ENCODE measurements around the gene PET100. TPM values are rescaled to one million over a fixed set of nuclear protein-coding genes. Genes with fewer than 3 reads are reported as not detected.

PET100 gene
- total RNA-seq, 1 experiment from 2014 or later, result 32.5 TPM

GRCh38 chr19:7618771-7619510 lies 10.7 kb upstream of the PET100 start:
- H3K36me3 ChIP-seq, result peaks cover 38% of the 10 kb centered on the region
- H3K9me3 ChIP-seq (replicated peaks), result no peaks in the 10 kb centered on the region
- H3K4me3 ChIP-seq, result no peak overlapping the region
- H3K4me1 ChIP-seq (replicated peaks), result no peaks in the 10 kb centered on the region
- no peak for DNase-seq (ENCODE audit: low read depth in 1 of 2, low spot score in 2 of 2)
- H3K27ac ChIP-seq, result no peak overlapping the region
- no peaks in the 10 kb centered on the region for H3K27me3 ChIP-seq (replicated peaks)

DNA sequence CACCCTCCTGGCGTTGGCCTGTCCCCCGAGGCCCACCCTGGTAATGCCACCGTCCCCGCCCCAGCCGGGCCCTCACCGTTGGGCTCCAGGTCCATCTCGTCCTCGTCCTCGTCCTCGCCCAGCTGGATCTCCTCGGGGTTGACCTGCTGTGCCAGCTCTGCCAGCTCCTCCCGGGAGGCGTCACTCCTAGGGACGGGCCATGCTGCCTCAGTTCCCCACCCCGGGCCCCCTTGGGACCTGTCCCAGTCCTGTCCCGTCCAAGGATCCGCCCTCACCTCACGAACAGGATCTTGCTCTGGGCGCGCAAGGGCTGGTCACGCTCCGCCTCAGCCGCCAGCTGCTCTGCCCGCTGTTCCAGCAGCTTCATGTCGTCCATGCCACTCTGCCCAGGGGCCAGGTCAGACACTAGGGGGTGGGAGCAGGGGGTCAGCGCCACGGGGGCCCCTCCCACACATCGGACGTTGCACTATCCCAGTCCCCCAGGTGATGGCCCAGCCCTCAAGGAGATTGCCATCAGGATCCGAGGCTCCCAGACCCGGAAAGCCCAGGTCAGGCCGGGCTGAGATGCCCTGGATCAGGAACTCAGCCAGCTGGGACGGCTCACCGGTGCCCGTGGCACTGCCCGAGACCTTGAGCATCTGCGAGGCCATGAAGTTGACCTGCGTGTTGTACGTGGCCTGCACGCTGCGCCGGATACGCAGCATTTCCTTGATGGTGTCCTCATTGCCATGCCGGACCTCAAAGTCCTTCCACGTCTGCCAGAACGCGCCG lies 9.7 kb upstream of the PET100 start:
- Histone ChIP-seq H3K27me3 (replicated peaks) (no peaks in the 10 kb centered on the region), H3K4me1 (replicated peaks) (no peaks in the 10 kb centered on the region), H3K36me3 (peaks cover 45% of the 10 kb centered on the region), H3K9me3 (replicated peaks) (no peaks in the 10 kb centered on the region), H3K27ac (no peak overlapping the region), H3K4me3 (no peak overlapping the region)
- no peak for DNase-seq (ENCODE audit: low read depth in 1 of 2, low spot score in 2 of 2)

DNA sequence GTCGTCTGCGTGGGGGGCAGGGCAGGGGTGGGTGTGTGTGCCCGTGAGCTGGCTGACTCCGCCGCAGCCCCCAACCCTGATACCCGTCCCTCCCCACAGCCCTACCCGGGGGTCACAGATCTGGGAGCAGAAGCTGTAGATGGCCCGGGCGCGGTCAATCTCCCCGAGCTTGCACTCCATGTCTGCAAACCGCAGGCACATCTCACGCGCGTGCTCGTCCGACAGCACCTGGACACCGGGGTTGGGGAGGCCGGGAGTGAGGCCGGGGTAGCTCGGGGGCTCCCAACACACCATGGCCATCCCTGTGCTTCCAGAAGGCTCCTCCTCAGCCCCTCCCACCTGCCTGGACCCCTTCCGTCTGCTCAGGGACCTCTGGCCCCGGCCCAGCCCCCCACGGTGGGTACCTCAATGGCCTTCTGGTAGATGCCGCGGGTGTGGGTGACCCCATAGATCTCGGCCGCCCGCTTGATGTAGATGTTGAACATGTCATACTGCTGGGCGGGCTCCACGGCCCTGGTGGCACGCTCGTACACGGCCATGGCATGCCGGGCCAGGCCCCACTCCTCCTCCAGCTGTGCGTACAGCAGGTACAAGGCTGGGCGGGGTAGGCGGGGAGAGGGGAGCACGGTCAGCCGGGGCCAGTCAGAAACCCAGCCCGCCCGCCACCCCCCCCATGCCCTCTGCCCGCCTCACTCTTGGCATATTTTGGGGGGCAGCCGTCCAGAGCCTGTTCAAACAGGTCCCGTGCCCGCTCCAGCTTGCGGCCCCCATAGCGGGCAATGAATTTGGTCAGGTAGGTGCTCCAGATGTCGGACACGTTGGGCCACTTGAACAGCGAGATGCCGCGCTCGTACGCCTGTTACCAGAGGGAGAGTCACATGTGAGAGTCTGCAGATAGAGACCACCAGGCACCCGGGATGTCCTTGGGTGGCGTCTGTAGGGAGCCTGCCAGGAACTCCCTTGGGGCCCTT lies 8.9 kb upstream of the PET100 start:
- Histone ChIP-seq H3K4me3 (no peak overlapping the region), H3K27me3 (replicated peaks) (no peaks in the 10 kb centered on the region), H3K4me1 (replicated peaks) (no peaks in the 10 kb centered on the region), H3K36me3 (peaks cover 48% of the 10 kb centered on the region), H3K27ac (no peak overlapping the region), H3K9me3 (replicated peaks) (no peaks in the 10 kb centered on the region)
- no peak for DNase-seq (ENCODE audit: low read depth in 1 of 2, low spot score in 2 of 2)

GRCh38 chr19:7622933-7623685 lies 6.5 kb upstream of the PET100 start:
- H3K4me1 ChIP-seq (replicated peaks), result peaks cover 3% of the 10 kb centered on the region
- H3K4me3 ChIP-seq, result no peak overlapping the region
- no peak overlapping the region for H3K27ac ChIP-seq
- H3K27me3 ChIP-seq (replicated peaks), result no peaks in the 10 kb centered on the region
- H3K36me3 ChIP-seq, result peaks cover 70% of the 10 kb centered on the region
- no peak for DNase-seq (ENCODE audit: low read depth in 1 of 2, low spot score in 2 of 2)
- H3K9me3 ChIP-seq (replicated peaks), result no peaks in the 10 kb centered on the region

DNA sequence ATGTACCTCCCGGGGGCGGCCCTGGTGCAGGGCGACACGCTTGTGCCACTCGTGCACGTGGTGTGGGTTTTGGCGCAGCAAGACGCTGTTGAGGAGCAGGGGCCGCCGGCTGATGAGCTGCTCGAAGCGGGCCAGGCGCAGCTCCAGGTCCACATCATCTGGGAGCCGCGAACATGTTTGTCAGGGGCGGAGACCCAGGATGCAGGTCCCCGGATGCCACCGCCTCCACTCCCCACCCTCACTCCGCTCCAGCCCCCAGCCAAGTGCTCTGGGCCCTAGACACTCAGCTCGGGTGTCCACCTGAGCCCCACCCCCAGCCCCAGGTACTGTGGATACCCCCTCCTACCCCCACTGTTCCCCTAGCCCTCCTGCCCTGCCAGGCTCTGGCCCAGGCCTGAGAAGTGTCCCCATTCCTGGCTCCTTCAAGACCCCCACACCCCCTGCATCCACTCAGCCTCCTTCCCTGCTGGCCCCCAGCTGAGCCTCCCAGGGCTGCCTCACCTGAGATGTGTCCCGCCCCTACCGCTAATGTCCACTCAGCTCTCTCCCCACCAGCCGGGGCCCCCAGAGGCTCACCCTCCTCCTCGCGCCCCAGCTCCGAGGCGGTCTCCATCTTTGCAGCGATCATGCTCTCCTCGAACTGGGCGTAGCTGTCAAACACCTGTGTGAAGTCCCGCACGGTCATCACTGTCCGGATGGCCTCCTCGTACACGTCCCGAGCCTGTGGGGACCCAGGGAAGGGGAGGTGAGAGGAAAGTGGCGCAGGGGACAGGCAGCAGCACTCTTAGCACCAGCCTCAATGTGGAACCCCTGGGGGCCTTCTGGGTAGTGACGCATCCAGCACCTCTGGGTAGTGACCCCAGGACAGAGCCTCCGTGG lies 5.6 kb upstream of the PET100 start:
- H3K27ac ChIP-seq, result no peak overlapping the region
- H3K36me3 ChIP-seq, result peaks cover 71% of the 10 kb centered on the region
- no peak overlapping the region for H3K4me3 ChIP-seq
- DNase-seq (ENCODE audit: low read depth in 1 of 2, low spot score in 2 of 2), result no peak
- no peaks in the 10 kb centered on the region for H3K27me3 ChIP-seq (replicated peaks)
- peaks cover 8% of the 10 kb centered on the region for H3K4me1 ChIP-seq (replicated peaks)
- H3K9me3 ChIP-seq (replicated peaks), result no peaks in the 10 kb centered on the region

- no peak for DNase-seq (ENCODE audit: low read depth in 1 of 2, low spot score in 2 of 2)
- peaks cover 8% of the 10 kb centered on the region for H3K4me1 ChIP-seq (replicated peaks)
- H3K4me3 ChIP-seq, result no peak overlapping the region
- no peak overlapping the region for H3K27ac ChIP-seq
- no peaks in the 10 kb centered on the region for H3K27me3 ChIP-seq (replicated peaks)
- no peaks in the 10 kb centered on the region for H3K9me3 ChIP-seq (replicated peaks)
- H3K36me3 ChIP-seq, result peaks cover 68% of the 10 kb centered on the region
Observed at GRCh38 chr19:7624810-7625209, 4.8 kb upstream of the PET100 start.

DNA sequence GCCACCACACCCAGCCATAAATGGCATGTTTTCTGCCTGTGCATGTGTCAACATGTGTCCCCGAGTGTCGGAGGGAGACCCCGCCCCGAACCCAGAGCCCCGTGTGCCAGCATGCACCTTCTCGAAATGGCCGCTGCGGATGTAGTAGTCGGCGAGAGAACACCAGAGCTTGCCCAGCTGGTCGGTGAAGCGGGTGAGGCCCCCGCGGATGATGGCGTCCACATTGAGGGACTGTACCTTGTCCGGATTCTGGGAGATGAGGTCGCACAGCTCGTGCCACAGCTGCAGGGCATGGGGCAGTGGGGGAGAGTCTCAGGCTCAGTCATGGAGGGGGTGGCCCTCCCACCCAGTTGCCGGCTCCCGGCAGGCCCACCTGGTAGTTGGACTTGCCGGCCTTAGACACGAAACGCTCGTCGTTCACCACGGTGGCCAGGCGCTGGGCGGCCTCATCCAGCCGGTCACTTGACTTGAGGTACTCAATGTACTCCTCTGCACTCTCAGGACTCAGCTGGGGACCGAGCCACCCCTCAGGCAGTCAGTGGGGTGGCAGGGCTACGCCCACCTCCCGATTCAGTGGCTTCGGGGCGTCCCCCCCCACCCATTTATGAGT lies 3.7 kb upstream of the PET100 start:
- no peaks in the 10 kb centered on the region for H3K27me3 ChIP-seq (replicated peaks)
- H3K9me3 ChIP-seq (replicated peaks), result no peaks in the 10 kb centered on the region
- no peak overlapping the region for H3K27ac ChIP-seq
- no peak for DNase-seq (ENCODE audit: low read depth in 1 of 2, low spot score in 2 of 2)
- H3K36me3 ChIP-seq, result peaks cover 58% of the 10 kb centered on the region
- H3K4me3 ChIP-seq, result no peak overlapping the region
- peaks cover 15% of the 10 kb centered on the region for H3K4me1 ChIP-seq (replicated peaks)

- H3K27ac ChIP-seq, result no peak overlapping the region
- no peaks in the 10 kb centered on the region for H3K27me3 ChIP-seq (replicated peaks)
- peaks cover 48% of the 10 kb centered on the region for H3K36me3 ChIP-seq
- H3K4me3 ChIP-seq, result no peak overlapping the region
- no peaks in the 10 kb centered on the region for H3K9me3 ChIP-seq (replicated peaks)
- peaks cover 16% of the 10 kb centered on the region for H3K4me1 ChIP-seq (replicated peaks)
- DNase-seq (ENCODE audit: low read depth in 1 of 2, low spot score in 2 of 2), result no peak
Observed at GRCh38 chr19:7627166-7627565, 2.4 kb upstream of the PET100 start.

DNA sequence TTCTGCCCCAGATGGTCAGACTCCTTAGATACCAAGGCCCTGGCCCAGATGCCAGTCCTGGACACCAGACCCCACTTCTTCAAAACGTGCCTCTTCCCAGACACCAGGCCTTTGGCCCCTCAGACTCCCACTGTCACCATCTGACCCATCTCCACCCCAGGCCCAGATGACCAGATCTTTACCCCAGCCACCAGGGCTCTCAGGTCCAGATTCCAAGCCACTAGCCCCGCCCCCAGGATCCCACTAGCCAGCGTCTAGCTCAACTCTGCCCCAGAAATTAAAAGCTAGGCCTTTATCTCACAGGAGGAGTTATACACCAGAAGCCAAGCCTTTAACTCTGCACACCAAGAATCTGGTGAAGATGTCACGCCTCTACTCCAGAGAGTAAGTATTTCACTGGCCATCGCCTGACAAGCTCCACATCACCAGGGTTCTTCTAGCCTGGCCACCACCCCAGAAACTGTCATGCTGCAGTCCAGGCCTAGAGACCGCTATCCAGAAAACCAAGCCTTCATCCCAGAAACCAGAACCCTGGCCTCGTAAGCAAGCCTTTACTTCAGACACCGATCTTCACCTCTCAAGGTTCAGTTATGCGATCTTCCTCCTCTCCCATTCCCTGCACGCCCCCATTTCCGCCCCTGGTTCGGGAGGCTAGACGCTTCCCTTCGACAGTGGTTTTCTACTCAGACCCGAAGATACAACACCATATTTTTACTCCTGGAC lies 843 bp upstream of the PET100 start:
- peak overlapping the region; percentile 55 for H3K27ac ChIP-seq
- no peak for DNase-seq (ENCODE audit: low read depth in 1 of 2, low spot score in 2 of 2)
- peaks cover 36% of the 10 kb centered on the region for H3K36me3 ChIP-seq
- H3K4me1 ChIP-seq (replicated peaks), result peaks cover 16% of the 10 kb centered on the region
- H3K27me3 ChIP-seq (replicated peaks), result no peaks in the 10 kb centered on the region
- no peaks in the 10 kb centered on the region for H3K9me3 ChIP-seq (replicated peaks)
- H3K4me3 ChIP-seq, result peak overlapping the region; percentile 69

GRCh38 chr19:7631577-7631976 lies 2.0 kb downstream of the PET100 start:
- DNase-seq (ENCODE audit: low read depth in 1 of 2, low spot score in 2 of 2), result no peak
- H3K27me3 ChIP-seq (replicated peaks), result peaks cover 16% of the 10 kb centered on the region
- no peak overlapping the region for H3K4me3 ChIP-seq
- H3K9me3 ChIP-seq (replicated peaks), result no peaks in the 10 kb centered on the region
- H3K36me3 ChIP-seq, result peaks cover 18% of the 10 kb centered on the region
- peaks cover 16% of the 10 kb centered on the region for H3K4me1 ChIP-seq (replicated peaks)
- no peak overlapping the region for H3K27ac ChIP-seq

DNA sequence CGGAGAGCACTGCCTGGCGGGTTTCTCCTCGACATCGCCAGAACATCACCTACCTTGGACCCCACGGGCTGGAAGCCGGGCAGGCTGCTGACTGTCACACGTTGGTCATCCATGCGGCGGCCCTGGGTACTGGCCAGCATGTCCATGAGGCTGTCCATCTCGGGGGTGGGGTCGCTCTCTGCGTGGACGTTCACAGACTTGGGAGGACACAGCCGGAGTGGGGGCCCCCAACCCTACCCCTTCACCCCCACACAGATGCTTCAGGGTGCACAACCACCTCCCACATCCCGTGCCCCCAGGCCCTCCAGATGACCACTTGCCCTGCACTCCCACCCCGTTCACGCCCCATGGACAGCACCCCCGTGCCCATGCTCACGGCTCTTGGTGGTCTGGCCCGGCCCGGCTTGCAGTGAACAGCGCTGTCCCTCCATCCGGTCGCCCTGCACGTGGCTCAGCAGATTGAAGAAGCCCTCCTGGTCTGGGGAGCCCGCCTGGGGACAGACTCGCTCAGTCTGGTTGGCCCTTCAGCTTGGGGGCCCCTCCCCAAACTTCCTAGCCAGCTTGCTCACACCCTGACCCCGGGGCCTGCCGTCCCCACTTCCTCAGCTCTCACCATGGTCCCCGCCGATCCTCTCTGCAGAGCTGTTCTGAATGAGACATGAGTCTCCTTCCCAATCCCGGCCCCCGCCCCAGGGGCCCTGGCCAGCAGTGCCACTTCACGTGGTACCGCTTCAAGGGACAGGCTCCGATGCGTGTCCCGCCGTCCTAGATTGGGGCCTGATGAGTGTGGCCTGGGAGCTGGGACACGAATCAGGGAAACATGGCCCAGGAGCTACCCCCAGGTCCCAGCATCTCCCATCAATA lies 3.0 kb downstream of the PET100 start:
- Histone ChIP-seq H3K4me3 (no peak overlapping the region), H3K27ac (no peak overlapping the region), H3K36me3 (peaks cover 9% of the 10 kb centered on the region), H3K9me3 (replicated peaks) (no peaks in the 10 kb centered on the region), H3K4me1 (replicated peaks) (peaks cover 16% of the 10 kb centered on the region), H3K27me3 (replicated peaks) (peaks cover 26% of the 10 kb centered on the region)
- no peak for DNase-seq (ENCODE audit: low read depth in 1 of 2, low spot score in 2 of 2)
